ENCODE data around the gene FARSB. TPM values are rescaled to one million over a fixed set of nuclear protein-coding genes. Genes with fewer than 3 reads are reported as not detected.

The FARSB gene
- total RNA-seq, 1 experiment from 2014 or later, result 31.0 TPM

DNA sequence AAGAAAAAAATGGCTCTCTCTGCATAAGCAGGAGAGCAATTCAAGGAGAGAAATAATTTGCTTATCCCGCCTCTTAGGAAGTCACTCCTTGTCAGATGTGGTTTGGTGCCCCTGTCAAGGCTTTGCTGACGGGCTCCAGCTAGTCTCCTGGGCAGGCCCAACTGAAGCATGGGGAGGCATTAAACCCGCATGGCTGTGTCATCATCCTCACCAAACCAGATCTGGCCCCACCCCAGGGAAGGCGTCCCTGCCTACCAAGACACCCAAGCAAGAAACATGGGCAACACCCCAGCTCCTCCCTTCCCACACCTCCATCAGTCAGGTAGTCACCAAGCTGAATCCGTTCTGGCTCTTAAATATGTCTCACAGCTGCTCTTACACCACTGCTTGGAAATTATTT is 123.6 kb downstream of the FARSB start:
- Mint-ChIP-seq H3K27me3 (ENCODE audit: low read depth) (no peaks in the 10 kb centered on the region; the same call in 1 of the 2 replicates), H3K27ac (no peak overlapping the region), H3K9me3 (no peaks in the 10 kb centered on the region), H3K4me3 (no peak overlapping the region), H3K4me1 (no peaks in the 10 kb centered on the region), H3K36me3 (no peaks in the 10 kb centered on the region)
- ChIA-PET POLR2A (no interaction called here), CTCF (no interaction called here)
- no peak for ATAC-seq
- no peak for DNase-seq (ENCODE audit: low spot score)
- no peak for TF ChIP-seq NR3C1 (CRISPR knock-in tag; conservative IDR thresholded peaks at IDR 0.05; ENCODE audit: low read depth)
- TF ChIP-seq HMGA2 (CRISPR knock-in tag; IDR thresholded peaks at IDR 0.05), result no peak
- TF ChIP-seq, protein P1, sequence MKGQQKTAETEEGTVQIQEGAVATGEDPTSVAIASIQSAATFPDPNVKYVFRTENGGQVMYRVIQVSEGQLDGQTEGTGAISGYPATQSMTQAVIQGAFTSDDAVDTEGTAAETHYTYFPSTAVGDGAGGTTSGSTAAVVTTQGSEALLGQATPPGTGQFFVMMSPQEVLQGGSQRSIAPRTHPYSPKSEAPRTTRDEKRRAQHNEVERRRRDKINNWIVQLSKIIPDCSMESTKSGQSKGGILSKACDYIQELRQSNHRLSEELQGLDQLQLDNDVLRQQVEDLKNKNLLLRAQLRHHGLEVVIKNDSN (CRISPR knock-in tag; IDR thresholded peaks at IDR 0.05), result no peak
- no peak for TF ChIP-seq ELF4 (CRISPR knock-in tag; IDR thresholded peaks at IDR 0.05; ENCODE audit: low read depth)
- no peak for TF ChIP-seq CREB1 (CRISPR knock-in tag; IDR thresholded peaks at IDR 0.05)
- TF ChIP-seq, protein P2, sequence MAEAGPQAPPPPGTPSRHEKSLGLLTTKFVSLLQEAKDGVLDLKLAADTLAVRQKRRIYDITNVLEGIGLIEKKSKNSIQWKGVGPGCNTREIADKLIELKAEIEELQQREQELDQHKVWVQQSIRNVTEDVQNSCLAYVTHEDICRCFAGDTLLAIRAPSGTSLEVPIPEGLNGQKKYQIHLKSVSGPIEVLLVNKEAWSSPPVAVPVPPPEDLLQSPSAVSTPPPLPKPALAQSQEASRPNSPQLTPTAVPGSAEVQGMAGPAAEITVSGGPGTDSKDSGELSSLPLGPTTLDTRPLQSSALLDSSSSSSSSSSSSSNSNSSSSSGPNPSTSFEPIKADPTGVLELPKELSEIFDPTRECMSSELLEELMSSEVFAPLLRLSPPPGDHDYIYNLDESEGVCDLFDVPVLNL (CRISPR knock-in tag; IDR thresholded peaks at IDR 0.05; ENCODE audit: borderline replicate concordance, low read depth), result no peak
- TF ChIP-seq ZNF232 (CRISPR knock-in tag; IDR thresholded peaks at IDR 0.05), result no peak
- TF ChIP-seq CREM (CRISPR knock-in tag; IDR thresholded peaks at IDR 0.05), result no peak
- TF ChIP-seq ZBTB21 (CRISPR knock-in tag; IDR thresholded peaks at IDR 0.05; ENCODE audit: borderline replicate concordance), result no peak
- TF ChIP-seq NR2C2 (CRISPR knock-in tag; IDR thresholded peaks at IDR 0.05), result no peak

DNA sequence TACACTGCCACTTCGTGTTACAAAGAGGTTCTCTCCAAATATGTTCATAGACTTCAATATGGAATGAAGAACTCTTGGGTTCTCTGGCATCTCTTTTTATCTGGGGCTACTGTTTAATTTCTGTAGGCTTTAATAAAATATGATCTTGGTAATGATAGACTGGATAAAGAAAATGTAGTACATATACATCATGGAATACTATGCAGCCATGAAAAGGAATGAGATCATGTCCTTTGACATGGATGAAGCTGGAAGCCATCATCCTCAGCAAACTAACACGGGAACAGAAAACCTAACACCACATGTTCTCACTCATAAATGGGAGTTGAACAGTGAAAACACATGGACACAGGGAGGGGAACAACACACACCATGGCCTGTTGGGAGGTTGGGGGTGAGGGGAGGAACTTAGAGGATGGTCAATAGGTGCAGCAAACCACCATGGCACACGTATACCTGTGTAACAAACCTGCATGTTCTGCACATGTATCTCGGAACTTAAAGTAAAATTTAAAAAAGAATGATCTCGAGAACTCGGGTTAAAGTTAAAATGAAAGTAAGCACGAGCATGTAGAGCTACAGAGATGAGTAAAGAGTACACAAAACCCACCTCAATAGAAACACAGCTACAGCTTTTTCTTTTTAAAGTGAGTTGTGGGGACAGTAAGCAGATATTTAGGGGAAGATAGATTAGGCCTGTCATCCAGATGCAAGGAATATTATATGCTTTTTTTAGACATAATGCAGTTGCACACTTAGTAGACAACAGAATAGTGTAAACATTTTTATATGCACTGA is 129.2 kb downstream of the FARSB start:
- Mint-ChIP-seq H3K4me1 (no peaks in the 10 kb centered on the region), H3K4me3 (no peak overlapping the region), H3K9me3 (peaks cover 4% of the 10 kb centered on the region), H3K27ac (no peak overlapping the region), H3K36me3 (no peaks in the 10 kb centered on the region), H3K27me3 (ENCODE audit: low read depth) (no peaks in the 10 kb centered on the region)
- no peak for DNase-seq (ENCODE audit: low spot score)
- ATAC-seq, result no peak
- CTCF ChIA-PET, result no interaction called here
- TF ChIP-seq NR3C1 (CRISPR knock-in tag; conservative IDR thresholded peaks at IDR 0.05; ENCODE audit: low read depth) (no peak), RELA (CRISPR knock-in tag; IDR thresholded peaks at IDR 0.05; ENCODE audit: borderline replicate concordance) (no peak), EMX1 (CRISPR knock-in tag; IDR thresholded peaks at IDR 0.05) (no peak)
- TF ChIP-seq, protein P1 (CRISPR knock-in tag; IDR thresholded peaks at IDR 0.05), result no peak
- TF ChIP-seq, protein P3, sequence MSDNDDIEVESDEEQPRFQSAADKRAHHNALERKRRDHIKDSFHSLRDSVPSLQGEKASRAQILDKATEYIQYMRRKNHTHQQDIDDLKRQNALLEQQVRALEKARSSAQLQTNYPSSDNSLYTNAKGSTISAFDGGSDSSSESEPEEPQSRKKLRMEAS (CRISPR knock-in tag; IDR thresholded peaks at IDR 0.05), result no peak
- POLR2A ChIA-PET, result no interaction called here

DNA sequence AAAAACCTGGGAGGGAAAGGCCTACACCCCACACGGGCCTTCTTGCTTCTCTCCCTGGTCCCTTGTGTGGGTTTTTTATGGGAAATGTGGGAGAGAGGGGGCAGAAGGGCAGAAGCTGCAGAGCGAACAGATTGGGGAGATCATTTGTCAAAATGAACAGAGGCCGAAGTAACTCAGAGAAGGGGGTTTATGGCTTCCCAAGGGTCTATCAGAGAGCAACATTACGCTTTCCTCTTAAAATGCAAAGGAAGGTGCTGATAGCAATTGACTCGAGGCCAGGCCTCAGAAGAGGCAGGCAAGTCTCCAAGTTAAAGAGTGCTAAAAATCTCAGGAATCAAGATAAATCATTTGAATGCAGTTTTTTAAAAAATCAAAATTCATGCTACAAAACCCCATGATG is 130.1 kb downstream of the FARSB start:
- H3K4me1 Mint-ChIP-seq, result no peaks in the 10 kb centered on the region
- POLR2A ChIA-PET, result no interaction called here

More for the DNA sequence above, 130.1 kb downstream of the FARSB start:
- H3K9me3 Mint-ChIP-seq, result peaks cover 4% of the 10 kb centered on the region
- TF ChIP-seq, protein P4, sequence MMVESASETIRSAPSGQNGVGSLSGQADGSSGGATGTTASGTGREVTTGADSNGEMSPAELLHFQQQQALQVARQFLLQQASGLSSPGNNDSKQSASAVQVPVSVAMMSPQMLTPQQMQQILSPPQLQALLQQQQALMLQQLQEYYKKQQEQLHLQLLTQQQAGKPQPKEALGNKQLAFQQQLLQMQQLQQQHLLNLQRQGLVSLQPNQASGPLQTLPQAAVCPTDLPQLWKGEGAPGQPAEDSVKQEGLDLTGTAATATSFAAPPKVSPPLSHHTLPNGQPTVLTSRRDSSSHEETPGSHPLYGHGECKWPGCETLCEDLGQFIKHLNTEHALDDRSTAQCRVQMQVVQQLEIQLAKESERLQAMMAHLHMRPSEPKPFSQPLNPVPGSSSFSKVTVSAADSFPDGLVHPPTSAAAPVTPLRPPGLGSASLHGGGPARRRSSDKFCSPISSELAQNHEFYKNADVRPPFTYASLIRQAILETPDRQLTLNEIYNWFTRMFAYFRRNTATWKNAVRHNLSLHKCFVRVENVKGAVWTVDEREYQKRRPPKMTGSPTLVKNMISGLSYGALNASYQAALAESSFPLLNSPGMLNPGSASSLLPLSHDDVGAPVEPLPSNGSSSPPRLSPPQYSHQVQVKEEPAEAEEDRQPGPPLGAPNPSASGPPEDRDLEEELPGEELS (CRISPR knock-in tag; IDR thresholded peaks at IDR 0.05), result no peak
- no peak overlapping the region for H3K27ac Mint-ChIP-seq
- H3K4me3 Mint-ChIP-seq, result no peak overlapping the region
- ATAC-seq, result no peak
- peaks cover 4% of the 10 kb centered on the region; the same call in 1 of the 2 replicates for H3K27me3 Mint-ChIP-seq (ENCODE audit: low read depth)
- no peak for DNase-seq (ENCODE audit: low spot score)
- CTCF ChIA-PET, result no interaction called here
- no peaks in the 10 kb centered on the region for H3K36me3 Mint-ChIP-seq
